B cell (primary cell): ENCODE results near the gene RBM17.

Experiments used
- EZH2 ChIP-seq: IDR thresholded peaks from 2 replicates; pipeline ENCODE4 v1.6.1; 2012; ENCODE audit warnings: borderline replicate concordance, low read depth, mild to moderate bottlenecking, moderate library complexity, low read length; ENCODE audit not compliant: insufficient read depth, poor library complexity, severe bottlenecking
- TF ChIP-seq, protein P1 (sequence below): fragments of 200-600 bp; IDR thresholded peaks from one replicate; pipeline ENCODE4 v1.8.0; 2022; ENCODE audit warnings: antibody characterized with exemption, mild to moderate bottlenecking

DNA sequence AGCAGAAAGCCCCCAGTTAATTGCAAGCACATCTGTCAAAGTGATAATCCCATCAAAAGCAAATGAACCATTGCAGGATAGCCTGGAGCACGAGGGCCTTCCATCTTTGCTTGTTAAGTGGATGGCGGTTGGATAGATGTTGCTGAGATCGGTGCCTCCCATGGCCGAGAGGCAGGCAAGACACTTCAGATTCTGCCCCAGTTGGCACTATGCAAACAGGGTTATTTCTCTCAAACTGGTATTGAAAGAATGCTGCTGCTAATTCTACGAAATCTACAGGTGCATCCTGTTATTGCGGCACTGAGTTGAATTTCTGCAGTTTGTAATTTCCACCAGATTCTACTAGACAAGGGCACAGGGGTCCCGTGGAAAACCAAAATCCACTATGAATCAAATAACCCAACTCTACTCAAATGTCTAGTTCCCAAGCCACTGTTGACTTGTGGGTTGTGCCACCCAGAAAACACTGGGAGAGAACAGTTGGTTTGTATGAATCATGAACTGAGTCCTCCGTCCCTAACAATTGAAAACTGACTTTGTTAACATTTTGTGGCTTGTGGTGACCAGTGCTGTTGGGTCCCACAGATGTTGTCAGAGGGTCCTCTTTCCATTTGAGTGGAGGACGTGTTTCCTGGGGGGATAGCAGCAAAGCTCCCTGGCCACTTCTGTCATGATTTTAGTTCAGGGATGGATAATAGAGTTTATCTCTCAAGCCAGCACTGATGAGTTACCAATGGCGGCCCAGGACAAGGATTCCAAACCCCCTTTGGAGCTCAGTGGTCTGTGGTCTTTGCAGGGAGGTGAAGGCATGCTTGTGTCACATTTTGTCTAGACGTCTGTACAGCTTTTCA is 19.5 kb upstream of the RBM17 start:
- TF ChIP-seq, protein P1, sequence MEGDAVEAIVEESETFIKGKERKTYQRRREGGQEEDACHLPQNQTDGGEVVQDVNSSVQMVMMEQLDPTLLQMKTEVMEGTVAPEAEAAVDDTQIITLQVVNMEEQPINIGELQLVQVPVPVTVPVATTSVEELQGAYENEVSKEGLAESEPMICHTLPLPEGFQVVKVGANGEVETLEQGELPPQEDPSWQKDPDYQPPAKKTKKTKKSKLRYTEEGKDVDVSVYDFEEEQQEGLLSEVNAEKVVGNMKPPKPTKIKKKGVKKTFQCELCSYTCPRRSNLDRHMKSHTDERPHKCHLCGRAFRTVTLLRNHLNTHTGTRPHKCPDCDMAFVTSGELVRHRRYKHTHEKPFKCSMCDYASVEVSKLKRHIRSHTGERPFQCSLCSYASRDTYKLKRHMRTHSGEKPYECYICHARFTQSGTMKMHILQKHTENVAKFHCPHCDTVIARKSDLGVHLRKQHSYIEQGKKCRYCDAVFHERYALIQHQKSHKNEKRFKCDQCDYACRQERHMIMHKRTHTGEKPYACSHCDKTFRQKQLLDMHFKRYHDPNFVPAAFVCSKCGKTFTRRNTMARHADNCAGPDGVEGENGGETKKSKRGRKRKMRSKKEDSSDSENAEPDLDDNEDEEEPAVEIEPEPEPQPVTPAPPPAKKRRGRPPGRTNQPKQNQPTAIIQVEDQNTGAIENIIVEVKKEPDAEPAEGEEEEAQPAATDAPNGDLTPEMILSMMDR = no peak
- no peak for TF ChIP-seq EZH2
